ENCODE measurements around the gene TAF11L10.
"Not testable (repeated sequence)": the region's sequence is repeated elsewhere in the genome, so short reads cannot be mapped to it uniquely, and the experiment has no call there.

Gene TAF11L10

GRCh38 chr5:17597728-17598127 is at the start of gene TAF11L10:
TAF11L10 (minus strand) TSS chr5:17597828.
- DNase-seq (ENCODE audit: low read depth), result not testable (repeated sequence)

GRCh38 chr5:17634160-17634559 is 36.5 kb upstream of the TAF11L10 start, which contains the start of gene TAF11L14:
TAF11L14 (plus strand) TSS chr5:17634460.
- DNase-seq (ENCODE audit: low read depth), result no peak

GRCh38 chr5:17631788-17632187 is 34.2 kb upstream of the TAF11L10 start, which contains the start of gene TAF11L13:
TAF11L13 (plus strand) TSS chr5:17632088.
- DNase-seq (ENCODE audit: low read depth), result not testable (repeated sequence)

GRCh38 chr5:17625686-17626085 is 28.1 kb upstream of the TAF11L10 start:
- DNase-seq (ENCODE audit: low read depth), result no peak

- DNase-seq (ENCODE audit: low read depth), result no peak
Measured at GRCh38 chr5:17620627-17621026, 23.0 kb upstream of the TAF11L10 start.

GRCh38 chr5:17619354-17619753 is 21.7 kb upstream of the TAF11L10 start:
- DNase-seq (ENCODE audit: low read depth), result no peak

- DNase-seq (ENCODE audit: low read depth), result no peak
Measured at GRCh38 chr5:17614872-17615605, 17.4 kb upstream of the TAF11L10 start.

DNA sequence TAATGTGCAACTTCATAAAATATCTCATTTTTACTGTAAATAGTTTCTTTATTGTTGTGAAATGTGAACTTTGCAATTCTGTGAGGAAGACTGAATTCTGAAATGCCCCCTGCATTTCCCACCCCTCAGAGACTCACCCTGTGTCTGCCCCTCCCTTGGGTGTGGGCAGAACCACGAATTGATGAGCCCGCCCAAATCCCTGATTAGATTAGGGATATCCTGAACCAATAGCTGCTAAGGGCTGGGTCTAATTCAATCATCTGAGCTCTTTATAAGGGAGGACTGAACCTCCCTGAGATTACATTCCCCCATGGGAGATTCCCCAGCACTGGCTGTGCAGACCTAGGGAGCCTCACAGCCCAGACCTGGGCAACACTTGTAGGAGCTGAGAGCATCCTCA is 12.5 kb upstream of the TAF11L10 start, which contains the start of gene TAF11L12:
TSS of gene TAF11L12 (plus strand) at position 301 of the 400 bp plus-strand sequence.
- DNase-seq (ENCODE audit: low read depth), result not testable (repeated sequence)

DNA sequence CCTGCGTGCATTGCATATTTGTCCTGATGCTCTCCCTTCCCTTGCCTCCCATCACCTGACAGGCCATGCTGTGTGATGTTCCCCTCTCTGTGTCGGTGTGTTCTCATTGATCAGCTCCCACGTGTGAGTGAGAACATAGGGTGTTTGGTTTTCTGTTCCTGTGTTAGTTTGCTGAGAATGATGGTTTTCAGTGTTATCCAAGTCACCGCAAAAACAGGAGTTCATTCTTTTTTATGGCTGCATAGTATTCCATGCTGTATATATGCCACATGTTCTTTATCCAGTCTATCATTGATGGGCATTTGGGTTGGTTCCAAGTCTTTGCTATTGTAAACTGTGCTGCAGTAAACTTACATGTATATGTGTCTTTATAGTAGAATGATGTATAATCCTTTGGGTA is 9.8 kb upstream of the TAF11L10 start:
- DNase-seq (ENCODE audit: low read depth), result not testable (repeated sequence)

DNA sequence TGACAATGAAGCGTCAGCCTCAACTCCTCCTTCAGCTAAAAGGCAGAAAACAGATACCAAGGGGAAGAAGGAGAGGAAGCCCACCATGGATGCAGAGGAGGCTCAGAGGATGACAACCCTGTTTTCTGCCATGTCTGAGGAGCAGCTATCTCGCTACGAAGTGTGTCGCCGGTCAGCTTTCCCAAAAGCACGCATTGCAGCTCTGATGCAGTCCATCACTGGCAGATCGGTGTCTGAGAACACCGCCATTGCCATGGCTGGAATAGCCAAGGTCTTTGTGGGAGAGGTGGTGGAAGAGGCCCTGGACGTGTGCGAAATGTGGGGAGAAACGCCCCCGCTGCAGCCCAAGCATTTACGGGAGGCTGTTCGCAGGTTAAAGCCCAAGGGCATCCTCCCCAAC is 7.3 kb upstream of the TAF11L10 start:
- no peak for DNase-seq (ENCODE audit: low read depth)

DNA sequence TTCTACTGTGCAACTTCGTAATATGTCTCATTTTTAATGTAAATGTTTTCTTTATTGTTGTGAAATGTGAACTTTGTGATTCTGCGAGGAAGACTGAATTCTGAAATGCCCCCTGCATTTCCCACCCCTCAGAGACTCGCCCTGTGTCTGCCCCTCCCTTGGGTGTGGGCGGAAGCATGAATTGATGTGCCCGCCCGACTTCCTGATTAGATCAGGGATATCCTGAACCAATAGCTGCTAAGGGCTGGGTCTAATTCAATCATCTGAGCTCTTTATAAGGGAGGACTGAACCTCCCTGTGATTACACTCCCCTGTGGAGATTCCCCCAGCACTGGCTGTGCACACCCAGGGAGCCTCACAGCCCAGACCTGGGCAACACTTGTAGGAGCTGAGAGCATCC is 6.3 kb upstream of the TAF11L10 start, which contains the start of gene TAF11L11:
TSS of gene TAF11L11 (plus strand) at position 304 of the 400 bp plus-strand sequence.
- DNase-seq (ENCODE audit: low read depth), result not testable (repeated sequence)

- DNase-seq (ENCODE audit: low read depth), result not testable (repeated sequence)
Measured at GRCh38 chr5:17594255-17594654, 3.4 kb downstream of the TAF11L10 start, which contains the start of gene TAF11L9. TAF11L9 (minus strand) TSS chr5:17594394.

- not testable (repeated sequence) for DNase-seq (ENCODE audit: low read depth)
Measured at GRCh38 chr5:17590860-17591259, 6.8 kb downstream of the TAF11L10 start, which contains the start of gene TAF11L8. TAF11L8 (minus strand) TSS chr5:17590960.

DNA sequence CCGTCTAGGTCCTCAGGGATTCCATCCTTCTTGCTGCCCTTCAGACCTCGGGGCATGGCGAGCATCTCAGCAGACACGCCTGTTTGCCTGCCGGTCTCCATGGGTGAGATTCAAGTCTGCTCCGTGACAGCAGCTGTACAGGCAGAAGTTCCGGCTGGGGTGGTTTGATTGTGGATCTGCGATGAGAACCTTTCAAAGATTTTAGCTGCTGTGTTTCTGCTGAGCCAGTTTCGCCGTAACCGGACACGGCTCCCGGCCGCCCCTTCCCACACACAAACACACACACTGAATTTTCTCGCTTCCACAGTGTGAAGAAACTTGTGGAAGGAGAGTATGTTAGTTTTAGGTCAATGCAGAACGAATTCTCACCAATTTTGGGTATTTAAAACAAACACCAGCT is 12.0 kb downstream of the TAF11L10 start, which contains the start of gene TAF11L7:
TSS of gene TAF11L7 (minus strand) at position 101 of the 400 bp plus-strand sequence.
- not testable (repeated sequence) for DNase-seq (ENCODE audit: low read depth)
